ENCODE results near the gene GPS1. TPM values are rescaled to one million over a fixed set of nuclear protein-coding genes. Genes with fewer than 3 reads are reported as not detected.
"Not testable (repeated sequence)": the region's sequence is repeated elsewhere in the genome, so short reads cannot be mapped to it uniquely, and the experiment has no call there.

Gene GPS1
- total and polyA plus RNA-seq, 10 donors = 61.5 to 109 (median 68.9) TPM

- WGBS, 5 donors = 0 to 1% (median 0%) methylated on average over 21 to 92 of the region's 92 CpGs
- Histone ChIP-seq H3K4me1 (peaks cover 6 to 46% (median 24%) of the 10 kb centered on the region in 6 donors), H3K9me3 (no peaks in the 10 kb centered on the region), H3K27ac (peak within 1 kb of the TSS; percentile 77 to 98 (median 96)), H3K36me3 (peaks cover 0 to 12% (median 0%) of the 10 kb centered on the region in 6 donors), H3K4me3 (peak within 1 kb of the TSS; percentile 53 to 81 (median 63)), H3K27me3 (replicated peaks in 1 of 7) (peaks cover 0 to 5% (median 2%) of the 10 kb centered on the region in 7 donors)
- intact Hi-C loops (cut with DNase I; ENCODE audit: low total_unique reads) = no loop called here
- peak; percentile 99 for TF ChIP-seq POLR2AphosphoS5 (IDR thresholded peaks at IDR 0.05)
- TF ChIP-seq POLR2A (IDR thresholded peaks at IDR 0.05) = peak in 2 of 3 donors; percentile 86 to 96
- TF ChIP-seq CTCF (IDR thresholded peaks at IDR 0.05 in 8 of 11, conservative IDR thresholded peaks at IDR 0.05 in 3 of 11) = peak; percentile 59 to 98 (median 90)
- peak; percentile 99 for DNase-seq
Measured at GRCh38 chr17:82037092-82037888, 14.4 kb upstream of the GPS1 start, which contains the start of gene DCXR. Gene DCXR (minus strand): TSS chr17:82037697. CDS start chr17:82037682, 15 bp downstream.

- TF ChIP-seq POLR2AphosphoS5 (IDR thresholded peaks at IDR 0.05) = no peak
- TF ChIP-seq CTCF (IDR thresholded peaks at IDR 0.05 in 8 of 11, conservative IDR thresholded peaks at IDR 0.05 in 3 of 11) = no peak
- TF ChIP-seq POLR2A (IDR thresholded peaks at IDR 0.05) = no peak
- peak overlapping the region in 7 of 8 donors; percentile 53 to 81 (median 60) for H3K4me3 ChIP-seq
- WGBS, 5 donors = 5 to 10% (median 8%) methylated on average over 10 of the region's 10 CpGs
- intact Hi-C loops (cut with DNase I; ENCODE audit: low total_unique reads) = no loop called here
- H3K4me1 ChIP-seq = peaks cover 6 to 42% (median 22%) of the 10 kb centered on the region in 6 donors
- peaks cover 0 to 12% (median 0%) of the 10 kb centered on the region in 6 donors for H3K36me3 ChIP-seq
- DNase-seq = no peak
- H3K9me3 ChIP-seq = no peaks in the 10 kb centered on the region
- H3K27me3 ChIP-seq (replicated peaks in 1 of 7) = no peaks in the 10 kb centered on the region
- H3K27ac ChIP-seq = peak overlapping the region; percentile 77 to 98 (median 96)
Measured at GRCh38 chr17:82037889-82038195, 13.9 kb upstream of the GPS1 start.

- H3K27me3 ChIP-seq (replicated peaks in 1 of 7); H3K9me3 ChIP-seq; DNase-seq; intact Hi-C loops (cut with DNase I; ENCODE audit: low total_unique reads); H3K27ac ChIP-seq; H3K4me3 ChIP-seq: not testable (repeated sequence)
- WGBS, 5 donors = 66 to 80% (median 78%) methylated on average over 16 of the region's 16 CpGs
- Histone ChIP-seq H3K4me1 (peaks cover 6 to 42% (median 22%) of the 10 kb centered on the region in 6 donors), H3K36me3 (peaks cover 0 to 12% (median 0%) of the 10 kb centered on the region in 6 donors)
Measured at GRCh38 chr17:82038796-82039409, 12.8 kb upstream of the GPS1 start.

- H3K4me1 ChIP-seq = peaks cover 6 to 42% (median 22%) of the 10 kb centered on the region in 6 donors
- TF ChIP-seq POLR2AphosphoS5 (IDR thresholded peaks at IDR 0.05) (no peak), CTCF (IDR thresholded peaks at IDR 0.05 in 8 of 11, conservative IDR thresholded peaks at IDR 0.05 in 3 of 11) (no peak), POLR2A (IDR thresholded peaks at IDR 0.05) (no peak)
- no peak overlapping the region for H3K4me3 ChIP-seq
- intact Hi-C loops (cut with DNase I; ENCODE audit: low total_unique reads) = loop anchor here (10.0 kb wide), 1 partner anchor 65 kb away; no protein-coding TSS in a partner anchor
- H3K36me3 ChIP-seq = peaks cover 0 to 12% (median 0%) of the 10 kb centered on the region in 6 donors
- 94 to 98% (median 95%) methylated on average over 6 to 8 of the region's 8 CpGs for WGBS, 5 donors
- H3K27ac ChIP-seq = no peak overlapping the region
- no peaks in the 10 kb centered on the region for H3K27me3 ChIP-seq (replicated peaks in 1 of 7)
- DNase-seq = no peak
- H3K9me3 ChIP-seq = no peaks in the 10 kb centered on the region
Measured at GRCh38 chr17:82039695-82040299, 11.9 kb upstream of the GPS1 start.

Measured in spleen (tissue), 11 donors.